Rectal smooth muscle tissue (tissue), 1 donor: Measurements from ENCODE around the gene PPP2R1B.

Source experiments
- H3K27ac ChIP-seq: one replicate; pipeline ENCODE4 v1.7.0; 2013; ENCODE audit warnings: low read depth, low read length, inconsistent platforms
- H3K27me3 ChIP-seq: one replicate; pipeline ENCODE4 v1.7.0; 2013; ENCODE audit warnings: low read length; ENCODE audit not compliant: control insufficient read depth, insufficient read depth
- H3K36me3 ChIP-seq: one replicate; pipeline ENCODE4 v1.7.0; 2013; ENCODE audit warnings: low read length; ENCODE audit not compliant: control insufficient read depth, insufficient read depth
- H3K4me1 ChIP-seq: one replicate; pipeline ENCODE4 v1.7.0; 2013; ENCODE audit warnings: low read length; ENCODE audit not compliant: control insufficient read depth, insufficient read depth
- H3K4me3 ChIP-seq: one replicate; pipeline ENCODE4 v1.7.0; 2013; ENCODE audit warnings: low read length
- H3K9ac ChIP-seq: one replicate; pipeline ENCODE4 v1.7.0; 2013; ENCODE audit warnings: low read length

The PPP2R1B gene

DNA sequence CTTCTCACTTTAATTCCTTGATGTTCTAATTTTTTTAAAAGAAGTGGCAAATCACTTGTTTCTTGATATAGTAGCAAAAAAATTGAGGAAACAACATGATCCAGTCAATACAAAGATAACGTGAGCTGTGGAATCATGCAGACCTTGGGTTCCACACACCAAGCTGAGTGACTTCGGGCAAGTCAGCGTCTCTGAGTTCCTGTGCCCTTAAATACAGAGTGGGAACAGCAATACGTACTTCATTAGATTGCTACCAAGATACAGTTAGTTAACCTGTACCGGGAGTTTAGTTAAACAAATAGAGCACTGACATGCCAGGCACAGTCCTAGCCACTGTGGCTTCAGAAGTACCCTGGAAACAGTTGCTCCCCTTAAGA lies 58.5 kb downstream of the PPP2R1B start:
- H3K9ac ChIP-seq, result no peak overlapping the region
- H3K27ac ChIP-seq, result no peak overlapping the region
- H3K4me3 ChIP-seq, result no peak overlapping the region
- H3K27me3 ChIP-seq, result no peaks in the 10 kb centered on the region
- peaks cover 5% of the 10 kb centered on the region for H3K36me3 ChIP-seq
- H3K4me1 ChIP-seq, result peaks cover 6% of the 10 kb centered on the region

DNA sequence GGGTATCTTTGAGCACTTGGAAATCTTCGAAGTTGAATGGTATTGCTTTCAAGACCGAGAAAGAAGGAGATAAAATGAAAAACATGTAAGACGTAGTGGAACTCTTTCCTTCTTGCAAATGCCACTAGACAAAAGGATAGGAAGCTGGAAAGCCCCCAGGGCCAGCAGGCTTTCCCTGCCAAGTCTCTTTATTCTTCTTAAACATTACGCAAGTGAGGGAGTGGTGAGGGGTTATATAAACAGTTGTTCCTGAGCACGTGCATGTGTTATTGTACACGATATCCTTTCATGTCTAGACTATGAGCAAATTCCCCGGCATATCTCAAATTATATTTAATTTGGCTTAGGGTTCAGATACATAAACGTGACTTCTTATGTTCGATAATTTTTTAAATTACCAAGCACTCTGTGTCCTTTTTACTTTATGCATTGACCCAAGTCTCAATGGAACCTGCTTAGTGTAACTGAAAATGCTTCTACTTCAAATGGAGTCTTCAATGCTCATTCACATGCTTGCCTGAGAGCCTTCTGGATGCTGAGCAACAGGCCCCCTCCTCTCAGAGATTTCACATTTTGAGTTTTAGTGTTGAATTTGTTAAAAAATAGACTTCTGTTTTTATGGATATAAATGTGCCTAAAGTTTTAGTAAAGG lies 59.0 kb downstream of the PPP2R1B start:
- H3K27ac ChIP-seq, result no peak overlapping the region

DNA sequence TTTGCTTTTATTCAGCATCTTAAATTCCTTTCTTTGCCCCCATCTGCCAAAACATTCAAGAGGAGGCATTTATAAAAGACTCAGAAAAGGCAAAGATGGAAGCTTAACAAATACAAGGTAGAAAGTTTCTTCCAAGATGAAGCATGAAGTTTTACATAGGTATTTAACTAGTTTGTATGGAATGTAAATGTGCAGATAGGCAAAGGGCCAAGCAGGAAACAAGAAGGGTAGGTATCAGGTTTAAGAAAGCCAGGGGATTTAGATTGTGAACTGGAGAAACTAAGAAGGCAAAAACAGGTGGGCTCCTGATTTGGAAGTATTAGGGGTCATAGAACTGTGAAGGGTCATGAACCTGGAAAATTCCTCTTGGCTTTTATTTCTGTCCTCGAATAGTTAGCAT lies 62.6 kb downstream of the PPP2R1B start:
- no peak overlapping the region for H3K27ac ChIP-seq
- no peak overlapping the region for H3K4me3 ChIP-seq
- H3K9ac ChIP-seq, result no peak overlapping the region
- H3K27me3 ChIP-seq, result no peaks in the 10 kb centered on the region
- peaks cover 7% of the 10 kb centered on the region for H3K36me3 ChIP-seq
- peaks cover 6% of the 10 kb centered on the region for H3K4me1 ChIP-seq

More for the DNA sequence above, 59.0 kb downstream of the PPP2R1B start:
- Histone ChIP-seq H3K9ac (no peak overlapping the region), H3K36me3 (peaks cover 7% of the 10 kb centered on the region), H3K4me3 (no peak overlapping the region), H3K4me1 (peaks cover 6% of the 10 kb centered on the region), H3K27me3 (no peaks in the 10 kb centered on the region)

DNA sequence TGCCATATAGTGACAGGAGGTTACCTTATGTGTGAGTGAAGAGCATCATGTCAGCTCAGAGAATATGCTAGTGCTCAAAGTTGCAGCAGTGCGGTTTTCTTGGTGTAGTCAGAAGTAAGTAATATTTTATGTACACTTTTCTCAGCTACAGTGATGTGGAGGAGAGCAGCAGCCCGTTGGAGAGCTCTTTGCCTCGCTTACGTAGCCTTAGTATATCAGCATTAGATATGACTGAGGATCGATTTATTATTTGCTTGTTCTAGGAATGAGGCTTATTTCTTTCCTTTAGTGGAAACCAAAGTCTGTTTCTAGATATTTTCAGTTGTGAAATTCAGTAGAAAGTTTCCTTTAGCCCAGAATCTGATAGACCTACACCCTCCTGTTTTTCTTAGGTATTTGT lies 63.6 kb downstream of the PPP2R1B start:
- Histone ChIP-seq H3K27me3 (no peaks in the 10 kb centered on the region), H3K27ac (no peak overlapping the region), H3K4me3 (no peak overlapping the region), H3K4me1 (peaks cover 6% of the 10 kb centered on the region), H3K36me3 (peaks cover 3% of the 10 kb centered on the region), H3K9ac (no peak overlapping the region)

DNA sequence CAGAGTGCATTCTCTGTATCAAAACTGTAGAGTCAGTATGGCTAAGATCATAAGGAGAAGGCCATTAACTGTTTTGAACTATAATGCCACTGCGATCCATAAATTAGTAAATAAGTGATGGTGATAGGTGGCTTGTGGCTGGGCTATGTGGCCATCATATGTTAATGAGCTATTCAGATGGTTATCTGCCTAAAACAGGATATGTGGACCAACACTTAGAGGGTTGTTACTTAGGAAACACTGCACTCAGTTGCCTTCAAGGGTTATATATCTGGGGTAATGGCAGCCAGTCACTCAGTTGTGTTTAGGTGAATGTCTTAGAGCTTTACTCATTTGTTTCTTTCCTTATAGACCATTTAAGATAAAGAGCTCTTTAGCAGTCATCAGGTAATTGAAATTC lies 66.0 kb downstream of the PPP2R1B start:
- Histone ChIP-seq H3K36me3 (peaks cover 3% of the 10 kb centered on the region), H3K4me1 (no peaks in the 10 kb centered on the region), H3K27ac (no peak overlapping the region), H3K9ac (no peak overlapping the region), H3K27me3 (no peaks in the 10 kb centered on the region), H3K4me3 (no peak overlapping the region)

DNA sequence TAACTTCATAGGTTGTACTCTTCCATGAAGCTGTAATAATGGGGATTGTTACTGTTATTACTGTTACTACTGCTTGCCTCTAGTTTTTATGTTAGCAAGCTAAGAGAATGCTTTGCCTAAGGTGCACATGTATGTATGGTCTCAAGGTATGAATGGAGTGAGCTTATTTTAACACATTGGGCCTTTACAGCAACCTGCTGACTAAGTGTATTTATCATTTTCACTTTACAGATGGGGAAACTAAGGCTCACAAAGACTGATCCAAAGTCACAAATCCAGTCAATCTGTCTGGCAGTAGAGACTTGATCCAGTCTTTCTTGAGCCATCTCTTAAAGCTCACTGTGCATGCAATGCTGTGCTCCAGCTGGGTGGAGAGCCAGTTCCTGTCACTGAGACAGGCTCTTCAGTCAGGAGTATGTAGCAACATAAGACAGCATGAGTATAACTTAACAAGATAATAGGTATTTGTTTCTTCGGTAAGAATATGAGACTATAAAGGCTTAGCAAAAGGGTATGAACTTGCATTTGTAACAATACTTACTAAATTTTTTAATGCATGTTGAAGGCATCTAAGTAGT lies 66.5 kb downstream of the PPP2R1B start:
- no peaks in the 10 kb centered on the region for H3K4me1 ChIP-seq
- H3K27ac ChIP-seq, result no peak overlapping the region
- no peak overlapping the region for H3K4me3 ChIP-seq
- no peak overlapping the region for H3K9ac ChIP-seq
- no peaks in the 10 kb centered on the region for H3K27me3 ChIP-seq
- peaks cover 3% of the 10 kb centered on the region for H3K36me3 ChIP-seq

DNA sequence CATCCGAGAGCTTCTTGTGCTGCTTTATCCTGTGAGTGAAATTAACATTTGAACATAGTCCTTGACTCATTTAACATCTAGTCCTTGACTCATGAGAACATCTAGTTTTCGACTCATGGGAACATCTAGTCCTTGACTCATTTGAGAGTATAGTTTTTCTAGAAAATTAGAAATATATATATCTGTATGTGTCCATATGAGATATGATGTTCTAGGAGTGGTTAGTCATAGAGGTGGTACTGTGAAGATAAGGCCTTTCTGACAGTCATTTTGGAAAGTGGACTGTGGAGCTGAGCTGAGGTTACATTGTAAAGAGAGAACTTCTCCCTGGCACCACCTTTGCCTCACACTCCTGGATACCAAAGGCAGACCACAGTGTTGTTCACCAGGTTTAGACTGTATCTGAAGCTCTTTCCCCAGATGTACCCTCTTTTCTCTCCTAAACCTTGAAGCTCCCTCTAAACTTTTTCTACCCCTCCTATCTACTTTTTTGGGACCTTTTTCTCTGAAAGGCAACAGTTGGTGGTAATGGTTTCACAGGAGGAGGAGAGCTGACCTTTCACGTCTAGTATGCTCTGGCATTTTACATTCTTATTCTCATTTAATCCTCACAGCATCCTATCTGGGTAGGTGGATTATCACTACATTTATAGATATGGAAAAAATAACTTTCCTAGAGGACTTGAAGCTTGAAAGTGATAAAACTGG lies 67.2 kb downstream of the PPP2R1B start:
- no peaks in the 10 kb centered on the region for H3K4me1 ChIP-seq
- no peak overlapping the region for H3K4me3 ChIP-seq
- H3K27me3 ChIP-seq, result no peaks in the 10 kb centered on the region
- H3K36me3 ChIP-seq, result peaks cover 3% of the 10 kb centered on the region
- H3K27ac ChIP-seq, result no peak overlapping the region
- no peak overlapping the region for H3K9ac ChIP-seq

DNA sequence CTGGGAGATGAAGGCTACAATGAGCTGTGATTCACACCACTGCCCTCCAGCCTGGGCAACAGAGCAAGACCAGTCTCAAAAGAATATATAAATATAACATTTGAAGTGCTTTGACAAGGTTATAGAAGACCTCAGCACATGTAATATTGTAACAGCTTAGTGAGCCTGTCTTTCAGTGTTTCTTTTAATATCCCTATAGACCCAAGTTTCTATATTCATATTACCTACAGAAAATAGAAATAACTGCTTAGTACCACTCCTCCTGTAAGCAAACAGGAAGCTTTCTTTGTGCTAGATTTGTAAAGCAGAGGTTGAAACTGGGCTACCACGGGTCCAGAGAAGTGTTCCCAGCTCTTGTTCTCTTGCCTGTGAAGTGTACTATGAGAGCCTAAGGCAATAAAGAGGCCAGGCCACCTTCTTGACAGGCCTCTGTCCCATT lies 68.2 kb downstream of the PPP2R1B start:
- H3K4me3 ChIP-seq, result no peak overlapping the region
- H3K27ac ChIP-seq, result no peak overlapping the region
- H3K4me1 ChIP-seq, result no peaks in the 10 kb centered on the region
- peaks cover 3% of the 10 kb centered on the region for H3K36me3 ChIP-seq
- no peaks in the 10 kb centered on the region for H3K27me3 ChIP-seq
- no peak overlapping the region for H3K9ac ChIP-seq

DNA sequence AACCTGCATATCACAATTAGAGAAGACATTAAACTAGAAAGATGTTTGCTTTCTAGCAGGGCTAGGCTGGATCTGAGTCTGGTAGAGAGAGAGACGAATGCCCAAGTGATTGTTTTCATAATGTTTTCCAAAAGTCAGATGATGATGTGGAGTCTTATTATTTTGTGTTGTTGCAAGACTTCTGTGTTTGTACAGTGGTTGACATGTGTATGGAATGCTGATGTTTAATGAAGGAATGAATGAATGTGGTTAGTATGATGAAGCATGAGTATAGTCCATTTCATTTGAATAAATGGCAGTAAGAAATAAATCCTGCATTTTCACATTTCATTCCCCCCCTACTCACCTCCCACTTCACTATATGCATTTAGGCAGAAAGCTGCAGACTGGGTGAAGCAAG lies 69.6 kb downstream of the PPP2R1B start:
- no peak overlapping the region for H3K9ac ChIP-seq
- no peaks in the 10 kb centered on the region for H3K4me1 ChIP-seq
- H3K27ac ChIP-seq, result no peak overlapping the region
- no peak overlapping the region for H3K4me3 ChIP-seq
- H3K36me3 ChIP-seq, result no peaks in the 10 kb centered on the region
- H3K27me3 ChIP-seq, result no peaks in the 10 kb centered on the region

DNA sequence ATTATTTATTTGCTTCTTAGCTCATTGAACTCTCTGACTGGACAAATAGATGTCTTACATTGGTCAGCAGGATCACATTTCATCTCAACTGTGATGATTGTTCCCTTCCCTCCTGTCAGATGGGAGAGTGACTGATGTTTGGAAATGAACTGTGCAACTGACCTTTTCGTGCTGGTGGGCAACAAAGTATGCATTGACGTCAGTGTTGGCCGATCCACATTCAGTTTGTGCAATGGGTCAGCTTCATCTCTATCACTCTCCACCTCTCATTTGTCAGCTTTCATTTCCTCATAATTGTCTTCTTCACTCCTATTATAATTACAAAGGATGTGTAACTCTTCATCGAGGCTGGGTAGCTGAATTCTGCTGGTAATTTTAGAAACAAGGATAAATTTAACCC lies 71.3 kb downstream of the PPP2R1B start:
- no peaks in the 10 kb centered on the region for H3K27me3 ChIP-seq
- no peak overlapping the region for H3K9ac ChIP-seq
- H3K27ac ChIP-seq, result no peak overlapping the region
- H3K4me3 ChIP-seq, result no peak overlapping the region
- no peaks in the 10 kb centered on the region for H3K4me1 ChIP-seq
- no peaks in the 10 kb centered on the region for H3K36me3 ChIP-seq

DNA sequence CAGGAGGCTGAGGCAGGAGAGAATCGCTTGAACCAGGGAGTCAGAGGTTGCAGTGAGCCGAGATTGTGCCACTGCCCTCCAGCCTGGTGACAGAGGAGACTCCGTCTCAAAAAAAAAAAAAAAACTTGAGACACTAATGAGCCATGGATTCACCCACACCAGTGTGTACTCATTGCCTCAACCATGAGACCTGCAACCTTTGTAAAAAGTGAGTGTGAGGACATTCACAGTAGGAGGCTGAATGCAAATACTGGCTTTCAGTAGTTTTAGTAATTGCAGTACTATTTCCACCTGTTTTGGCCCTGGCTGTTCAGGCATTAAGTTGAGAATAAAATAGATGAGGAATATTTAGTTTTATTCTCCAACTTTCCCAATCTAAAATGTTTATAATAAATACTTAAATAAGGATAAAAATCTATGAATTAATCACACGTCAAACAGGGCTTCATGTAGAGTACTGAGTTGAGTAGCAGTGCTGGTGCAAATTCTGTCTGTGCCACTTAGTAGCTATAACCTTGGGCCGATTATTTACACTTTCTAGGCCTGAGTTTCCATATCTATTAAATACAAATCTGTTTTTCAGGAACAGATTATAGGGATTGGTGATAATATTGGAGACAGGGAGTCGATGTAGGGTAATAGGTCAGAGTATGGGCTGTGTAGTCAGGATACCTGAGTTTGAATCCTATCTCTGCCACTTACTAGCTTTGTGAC lies 72.8 kb downstream of the PPP2R1B start:
- H3K4me3 ChIP-seq, result no peak overlapping the region
- no peak overlapping the region for H3K27ac ChIP-seq

DNA sequence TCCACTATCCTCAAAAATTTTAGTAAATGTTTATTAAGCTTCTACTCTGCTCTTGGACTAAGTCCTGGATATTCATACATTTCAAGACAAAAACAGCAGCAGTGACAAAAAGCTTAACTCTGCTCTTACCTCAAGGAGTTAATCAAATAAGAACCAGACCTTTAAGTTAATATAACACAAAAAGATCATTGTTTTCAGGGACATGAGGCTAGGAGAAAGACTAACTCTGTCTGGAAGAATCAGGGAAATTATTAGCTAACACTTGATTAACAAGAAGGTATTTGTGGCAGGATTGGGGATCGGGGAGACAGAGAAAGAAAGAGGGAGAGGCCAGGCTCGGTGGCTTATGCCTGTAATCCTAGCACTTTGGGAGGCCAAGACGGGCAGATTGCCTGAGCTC lies 74.4 kb downstream of the PPP2R1B start:
- no peaks in the 10 kb centered on the region for H3K4me1 ChIP-seq
- H3K27ac ChIP-seq, result no peak overlapping the region

More for the DNA sequence above, 72.8 kb downstream of the PPP2R1B start:
- no peak overlapping the region for H3K9ac ChIP-seq
- no peaks in the 10 kb centered on the region for H3K4me1 ChIP-seq
- peaks cover 5% of the 10 kb centered on the region for H3K36me3 ChIP-seq
- no peaks in the 10 kb centered on the region for H3K27me3 ChIP-seq

More for the DNA sequence above, 74.4 kb downstream of the PPP2R1B start:
- Histone ChIP-seq H3K4me3 (no peak overlapping the region), H3K9ac (no peak overlapping the region), H3K36me3 (peaks cover 8% of the 10 kb centered on the region), H3K27me3 (no peaks in the 10 kb centered on the region)
